ENCODE measurements around the gene EPB41L4A.

DNA sequence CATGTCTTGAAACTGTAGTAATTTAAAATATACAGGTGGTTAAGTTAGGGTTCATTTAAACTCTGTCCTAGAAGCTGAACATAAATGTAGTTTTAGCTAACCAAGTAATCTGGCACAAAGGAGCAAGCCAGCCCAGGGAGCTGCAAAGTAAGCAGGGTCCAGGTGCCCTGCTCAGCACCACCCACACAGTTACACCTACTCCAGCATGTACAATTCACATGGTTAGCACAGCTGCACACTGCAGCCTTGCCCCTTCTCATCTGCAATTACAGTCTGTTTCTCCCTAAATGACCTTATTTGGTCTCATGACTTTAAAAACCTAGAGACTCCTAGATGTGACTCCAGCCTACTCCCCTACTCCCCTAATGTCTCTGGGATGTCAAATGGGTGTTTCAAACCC is 128.4 kb downstream of the EPB41L4A start:
- TF ChIP-seq, protein P1, sequence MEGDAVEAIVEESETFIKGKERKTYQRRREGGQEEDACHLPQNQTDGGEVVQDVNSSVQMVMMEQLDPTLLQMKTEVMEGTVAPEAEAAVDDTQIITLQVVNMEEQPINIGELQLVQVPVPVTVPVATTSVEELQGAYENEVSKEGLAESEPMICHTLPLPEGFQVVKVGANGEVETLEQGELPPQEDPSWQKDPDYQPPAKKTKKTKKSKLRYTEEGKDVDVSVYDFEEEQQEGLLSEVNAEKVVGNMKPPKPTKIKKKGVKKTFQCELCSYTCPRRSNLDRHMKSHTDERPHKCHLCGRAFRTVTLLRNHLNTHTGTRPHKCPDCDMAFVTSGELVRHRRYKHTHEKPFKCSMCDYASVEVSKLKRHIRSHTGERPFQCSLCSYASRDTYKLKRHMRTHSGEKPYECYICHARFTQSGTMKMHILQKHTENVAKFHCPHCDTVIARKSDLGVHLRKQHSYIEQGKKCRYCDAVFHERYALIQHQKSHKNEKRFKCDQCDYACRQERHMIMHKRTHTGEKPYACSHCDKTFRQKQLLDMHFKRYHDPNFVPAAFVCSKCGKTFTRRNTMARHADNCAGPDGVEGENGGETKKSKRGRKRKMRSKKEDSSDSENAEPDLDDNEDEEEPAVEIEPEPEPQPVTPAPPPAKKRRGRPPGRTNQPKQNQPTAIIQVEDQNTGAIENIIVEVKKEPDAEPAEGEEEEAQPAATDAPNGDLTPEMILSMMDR (tag by site-specific recombination; IDR thresholded peaks at IDR 0.05) = no peak
- TF ChIP-seq YY1 (tag by site-specific recombination; IDR thresholded peaks at IDR 0.05) (no peak), SCRT2 (tag by site-specific recombination; IDR thresholded peaks at IDR 0.05) (no peak), ZNF621 (tag by site-specific recombination; IDR thresholded peaks at IDR 0.05) (no peak), ZNF140 (tag by site-specific recombination; IDR thresholded peaks at IDR 0.05) (no peak), ZBTB21 (tag by site-specific recombination; IDR thresholded peaks at IDR 0.05) (no peak), ZBTB8A (tag by site-specific recombination; IDR thresholded peaks at IDR 0.05) (no peak), GLI2 (tag by site-specific recombination; IDR thresholded peaks at IDR 0.05; ENCODE audit: borderline replicate concordance, low read depth) (no peak), KLF10 (tag by site-specific recombination; IDR thresholded peaks at IDR 0.05) (no peak)

All from HEK293 (cell line).